Neural cell (in vitro differentiated cells): Measurements from ENCODE around the gene FHIT. TPM values are rescaled to one million over a fixed set of nuclear protein-coding genes. Genes with fewer than 3 reads are reported as not detected.

Source experiments
- H2AFZ ChIP-seq: fragments of 200-600, 300-800 bp; sonication (generic), shearing (Covaris generic); 2 replicates; pipeline ENCODE4 v1.6.0; 2014; ENCODE audit warnings: low read depth, mild to moderate bottlenecking, antibody characterized with exemption, low read length, moderate library complexity
- H3F3A ChIP-seq: fragments of 200-600 bp; shearing (Covaris generic); 2 replicates; pipeline ENCODE4 v1.6.1; 2016; ENCODE audit warnings: mild to moderate bottlenecking, moderate library complexity, mixed read lengths, antibody characterized with exemption, low read length; ENCODE audit not compliant: insufficient read depth, poor library complexity, severe bottlenecking
- H3K27ac ChIP-seq: fragments of 200-600, 300-800 bp; sonication (generic), shearing (Covaris generic); 2 replicates; pipeline ENCODE4 v1.5.1; 2014; ENCODE audit warnings: mild to moderate bottlenecking, low read length, moderate library complexity
- H3K27me3 ChIP-seq: fragments of 300-800, 200-600 bp; sonication (generic), shearing (Covaris generic); 2 replicates; pipeline ENCODE4 v1.6.0; 2014; ENCODE audit warnings: mild to moderate bottlenecking, low read depth, low read length, moderate library complexity; ENCODE audit not compliant: insufficient read depth
- H3K36me3 ChIP-seq: fragments of 300-800, 200-600 bp; sonication (generic), shearing (Covaris generic); 2 replicates; pipeline ENCODE4 v1.5.1; 2014; ENCODE audit warnings: mild to moderate bottlenecking, antibody characterized with exemption, low read length, moderate library complexity; ENCODE audit not compliant: insufficient read depth
- H3K4me2 ChIP-seq: fragments of 300-800, 200-600 bp; sonication (generic), shearing (Covaris generic); 2 replicates; pipeline ENCODE4 v1.6.0; 2014; ENCODE audit warnings: mild to moderate bottlenecking, low read length
- H3K4me3 ChIP-seq: fragments of 300-800, 200-600 bp; sonication (generic), shearing (Covaris generic); 2 replicates; pipeline ENCODE4 v1.5.1; 2014; ENCODE audit warnings: mild to moderate bottlenecking, low read length, moderate library complexity
- H3K79me2 ChIP-seq: fragments of 200-600 bp; shearing (Covaris generic); replicated peaks from 2 replicates; pipeline ENCODE4 v1.6.0; 2014; ENCODE audit warnings: mild to moderate bottlenecking, low read length, moderate library complexity; ENCODE audit not compliant: insufficient read depth
- H3K9ac ChIP-seq: fragments of 300-800, 200-600 bp; sonication (generic), shearing (Covaris generic); 2 replicates; pipeline ENCODE4 v1.6.1; 2016; ENCODE audit warnings: mild to moderate bottlenecking, low read length, mixed read lengths
- H3K9me2 ChIP-seq: fragments of 200-600 bp; shearing (Covaris generic); 2 replicates; pipeline ENCODE4 v1.6.1; 2016; ENCODE audit warnings: mild to moderate bottlenecking, low read length, mixed read lengths; ENCODE audit not compliant: insufficient read depth
- H3K9me3 ChIP-seq: fragments of 200-600, 300-800 bp; sonication (generic), shearing (Covaris generic); 2 replicates; pipeline ENCODE4 v1.6.1; 2016; ENCODE audit warnings: mild to moderate bottlenecking, mixed run types, low read length, moderate library complexity, mixed read lengths
- H4K20me1 ChIP-seq: fragments of 200-600 bp; shearing (Covaris generic); 2 replicates; pipeline ENCODE4 v1.6.1; 2016; ENCODE audit warnings: mild to moderate bottlenecking, mixed run types; ENCODE audit not compliant: insufficient read depth
- EP300 ChIP-seq: fragments of 450-650 bp; conservative IDR thresholded peaks from 2 replicates; pipeline ENCODE4 v1.6.1; 2014; ENCODE audit warnings: antibody characterized with exemption, mild to moderate bottlenecking, moderate library complexity; ENCODE audit not compliant: poor library complexity, severe bottlenecking
- EZH2 ChIP-seq: fragments of 200-600, 300-800 bp; shearing (Covaris generic), sonication (generic); IDR thresholded peaks from 2 replicates; pipeline ENCODE4 v1.6.1; 2014; ENCODE audit warnings: antibody characterized with exemption, low read length, borderline replicate concordance, mild to moderate bottlenecking; ENCODE audit not compliant: insufficient read depth, poor library complexity, severe bottlenecking
- MXI1 ChIP-seq: fragments of 450-650 bp; conservative IDR thresholded peaks from 2 replicates; pipeline ENCODE4 v1.6.1; 2014; ENCODE audit warnings: antibody characterized with exemption, mild to moderate bottlenecking; ENCODE audit not compliant: poor library complexity, severe bottlenecking
- POLR2AphosphoS5 ChIP-seq: IDR thresholded peaks from 2 replicates; pipeline ENCODE4 v1.6.1; 2012
- RAD21 ChIP-seq: fragments of 450-650 bp; conservative IDR thresholded peaks from 2 replicates; pipeline ENCODE4 v1.6.1; 2014; ENCODE audit warnings: antibody characterized with exemption, mild to moderate bottlenecking, moderate library complexity
- SMC3 ChIP-seq: fragments of 450-650 bp; conservative IDR thresholded peaks from 2 replicates; pipeline ENCODE4 v1.6.1; 2014; ENCODE audit warnings: antibody characterized with exemption, mild to moderate bottlenecking, moderate library complexity; ENCODE audit not compliant: poor library complexity
- TAF1 ChIP-seq: IDR thresholded peaks from 2 replicates; pipeline ENCODE4 v1.6.1; 2012; ENCODE audit warnings: low read depth
- polyA plus RNA-seq: library from polyadenylated mRNA; depleted of rRNA; stranded (reverse); fragments of >200 nt; gene quantifications from 2 replicates; pipeline ENCODE4 v1.2.3, GENCODE V29; 2014
- TF ChIP-seq, protein P1 (sequence below): IDR thresholded peaks from 2 replicates; pipeline ENCODE4 v1.6.1; 2012; ENCODE audit warnings: borderline replicate concordance
- TF ChIP-seq, protein P2 (sequence below): fragments of 450-650 bp; IDR thresholded peaks from 2 replicates; pipeline ENCODE4 v1.5.1; 2014; ENCODE audit warnings: antibody characterized with exemption, mild to moderate bottlenecking, moderate library complexity; ENCODE audit not compliant: poor library complexity, severe bottlenecking

The FHIT gene
- polyA plus RNA-seq, 1 donor from 2014 or later, result not detected

DNA sequence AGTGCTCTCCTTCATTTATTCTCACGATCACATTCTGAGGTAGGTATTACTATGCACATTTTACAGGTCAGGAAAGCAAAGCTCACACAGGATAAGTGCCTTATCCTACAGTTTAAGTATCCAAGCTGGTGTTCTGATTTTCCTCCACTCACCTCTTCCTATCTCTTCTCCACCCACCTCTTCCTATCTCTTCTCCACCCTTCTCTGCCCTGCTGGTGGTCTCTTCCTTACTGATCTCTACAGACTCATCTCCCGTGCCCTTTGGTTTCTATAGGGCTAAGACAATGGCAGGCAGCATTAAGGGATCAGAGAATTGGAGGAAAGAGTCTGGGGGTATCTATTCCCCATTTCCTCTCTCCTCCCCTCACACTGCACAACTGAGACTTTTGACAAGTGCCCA, 319.1 kb downstream of the FHIT start:
- no peak overlapping the region for H2AFZ ChIP-seq
- H3K9ac ChIP-seq, result no peak overlapping the region
- no peaks in the 10 kb centered on the region for H3F3A ChIP-seq

DNA sequence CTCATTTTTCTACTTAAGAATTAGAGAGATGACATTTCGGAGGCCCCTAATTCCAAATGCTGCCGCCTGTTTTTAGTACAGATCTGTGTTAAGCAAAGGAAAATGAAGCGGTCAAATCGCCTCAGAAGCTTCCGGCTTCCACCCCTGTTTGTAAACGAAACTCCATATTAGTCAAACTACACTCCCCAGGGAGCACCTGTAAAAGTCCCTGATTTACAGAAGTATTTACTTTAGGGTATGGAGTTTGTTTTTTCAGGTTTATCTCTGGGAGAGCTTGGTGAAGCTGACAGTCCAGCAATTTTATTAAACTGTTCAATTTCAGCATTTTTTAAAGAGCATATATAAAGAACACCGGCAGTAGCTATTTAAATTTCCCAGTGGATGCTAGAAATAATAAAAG, 319.8 kb downstream of the FHIT start:
- Histone ChIP-seq H3K9me2 (no peaks in the 10 kb centered on the region), H4K20me1 (no peaks in the 10 kb centered on the region), H3K36me3 (no peaks in the 10 kb centered on the region), H3K27ac (no peak overlapping the region), H3K4me2 (no peak overlapping the region), H3K79me2 (no peaks in the 10 kb centered on the region), H3F3A (no peaks in the 10 kb centered on the region), H2AFZ (no peak overlapping the region), H3K9me3 (no peaks in the 10 kb centered on the region), H3K9ac (no peak overlapping the region), H3K27me3 (no peaks in the 10 kb centered on the region), H3K4me3 (no peak overlapping the region)
- TF ChIP-seq EP300 (no peak), MXI1 (no peak), TAF1 (no peak), RAD21 (no peak), EZH2 (no peak), POLR2AphosphoS5 (no peak)
- TF ChIP-seq, protein P1, sequence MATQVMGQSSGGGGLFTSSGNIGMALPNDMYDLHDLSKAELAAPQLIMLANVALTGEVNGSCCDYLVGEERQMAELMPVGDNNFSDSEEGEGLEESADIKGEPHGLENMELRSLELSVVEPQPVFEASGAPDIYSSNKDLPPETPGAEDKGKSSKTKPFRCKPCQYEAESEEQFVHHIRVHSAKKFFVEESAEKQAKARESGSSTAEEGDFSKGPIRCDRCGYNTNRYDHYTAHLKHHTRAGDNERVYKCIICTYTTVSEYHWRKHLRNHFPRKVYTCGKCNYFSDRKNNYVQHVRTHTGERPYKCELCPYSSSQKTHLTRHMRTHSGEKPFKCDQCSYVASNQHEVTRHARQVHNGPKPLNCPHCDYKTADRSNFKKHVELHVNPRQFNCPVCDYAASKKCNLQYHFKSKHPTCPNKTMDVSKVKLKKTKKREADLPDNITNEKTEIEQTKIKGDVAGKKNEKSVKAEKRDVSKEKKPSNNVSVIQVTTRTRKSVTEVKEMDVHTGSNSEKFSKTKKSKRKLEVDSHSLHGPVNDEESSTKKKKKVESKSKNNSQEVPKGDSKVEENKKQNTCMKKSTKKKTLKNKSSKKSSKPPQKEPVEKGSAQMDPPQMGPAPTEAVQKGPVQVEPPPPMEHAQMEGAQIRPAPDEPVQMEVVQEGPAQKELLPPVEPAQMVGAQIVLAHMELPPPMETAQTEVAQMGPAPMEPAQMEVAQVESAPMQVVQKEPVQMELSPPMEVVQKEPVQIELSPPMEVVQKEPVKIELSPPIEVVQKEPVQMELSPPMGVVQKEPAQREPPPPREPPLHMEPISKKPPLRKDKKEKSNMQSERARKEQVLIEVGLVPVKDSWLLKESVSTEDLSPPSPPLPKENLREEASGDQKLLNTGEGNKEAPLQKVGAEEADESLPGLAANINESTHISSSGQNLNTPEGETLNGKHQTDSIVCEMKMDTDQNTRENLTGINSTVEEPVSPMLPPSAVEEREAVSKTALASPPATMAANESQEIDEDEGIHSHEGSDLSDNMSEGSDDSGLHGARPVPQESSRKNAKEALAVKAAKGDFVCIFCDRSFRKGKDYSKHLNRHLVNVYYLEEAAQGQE, result no peak

More for the DNA sequence above, 319.1 kb downstream of the FHIT start:
- Histone ChIP-seq H3K4me3 (no peak overlapping the region), H3K36me3 (no peaks in the 10 kb centered on the region), H3K27me3 (no peaks in the 10 kb centered on the region), H3K9me2 (no peaks in the 10 kb centered on the region), H3K4me2 (no peak overlapping the region), H3K27ac (no peak overlapping the region), H3K9me3 (no peaks in the 10 kb centered on the region), H3K79me2 (no peaks in the 10 kb centered on the region), H4K20me1 (no peaks in the 10 kb centered on the region)
- TF ChIP-seq SMC3, result no peak
- TF ChIP-seq TAF1, result no peak
- no peak for TF ChIP-seq RAD21
- TF ChIP-seq, protein P2, sequence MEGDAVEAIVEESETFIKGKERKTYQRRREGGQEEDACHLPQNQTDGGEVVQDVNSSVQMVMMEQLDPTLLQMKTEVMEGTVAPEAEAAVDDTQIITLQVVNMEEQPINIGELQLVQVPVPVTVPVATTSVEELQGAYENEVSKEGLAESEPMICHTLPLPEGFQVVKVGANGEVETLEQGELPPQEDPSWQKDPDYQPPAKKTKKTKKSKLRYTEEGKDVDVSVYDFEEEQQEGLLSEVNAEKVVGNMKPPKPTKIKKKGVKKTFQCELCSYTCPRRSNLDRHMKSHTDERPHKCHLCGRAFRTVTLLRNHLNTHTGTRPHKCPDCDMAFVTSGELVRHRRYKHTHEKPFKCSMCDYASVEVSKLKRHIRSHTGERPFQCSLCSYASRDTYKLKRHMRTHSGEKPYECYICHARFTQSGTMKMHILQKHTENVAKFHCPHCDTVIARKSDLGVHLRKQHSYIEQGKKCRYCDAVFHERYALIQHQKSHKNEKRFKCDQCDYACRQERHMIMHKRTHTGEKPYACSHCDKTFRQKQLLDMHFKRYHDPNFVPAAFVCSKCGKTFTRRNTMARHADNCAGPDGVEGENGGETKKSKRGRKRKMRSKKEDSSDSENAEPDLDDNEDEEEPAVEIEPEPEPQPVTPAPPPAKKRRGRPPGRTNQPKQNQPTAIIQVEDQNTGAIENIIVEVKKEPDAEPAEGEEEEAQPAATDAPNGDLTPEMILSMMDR, result no peak

DNA sequence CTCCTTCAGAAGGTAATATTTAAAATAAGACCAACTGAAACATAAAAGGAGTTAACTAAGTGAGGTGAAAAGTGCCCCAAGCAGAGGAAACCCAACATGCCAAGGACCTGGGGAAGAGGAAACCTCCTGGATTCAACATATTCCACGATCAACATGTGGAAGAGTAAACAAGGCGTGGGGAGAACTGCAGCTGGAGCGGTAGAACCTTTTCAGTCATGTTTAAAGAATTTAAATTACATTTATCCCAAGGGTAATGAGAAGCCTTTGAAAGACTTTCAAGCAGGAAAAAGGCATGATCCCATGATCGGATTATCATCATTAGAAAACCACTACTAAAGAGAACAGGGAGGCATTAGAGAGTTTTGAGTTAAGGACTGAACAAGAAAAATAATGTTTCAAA, 330.7 kb downstream of the FHIT start:
- Histone ChIP-seq H3K36me3 (no peaks in the 10 kb centered on the region), H3K79me2 (no peaks in the 10 kb centered on the region), H3K9ac (no peak overlapping the region), H3K9me3 (no peaks in the 10 kb centered on the region), H3F3A (no peaks in the 10 kb centered on the region), H3K4me3 (no peak overlapping the region), H2AFZ (no peak overlapping the region), H3K4me2 (no peak overlapping the region), H3K27me3 (no peaks in the 10 kb centered on the region), H3K9me2 (no peaks in the 10 kb centered on the region), H3K27ac (no peak overlapping the region), H4K20me1 (no peaks in the 10 kb centered on the region)
- TF ChIP-seq, protein P2, result no peak
- TF ChIP-seq EZH2 (no peak), SMC3 (no peak), POLR2AphosphoS5 (no peak), TAF1 (no peak), RAD21 (no peak), EP300 (no peak), MXI1 (no peak)
- TF ChIP-seq, protein P1, result no peak
